H1 (cell line): Measurements from ENCODE around the gene KCNH6. TPM values are rescaled to one million over a fixed set of nuclear protein-coding genes. Genes with fewer than 3 reads are reported as not detected.

ENCODE experiments used
- CTCF ChIA-PET: fragments of 300-600 bp; sonication (Branson Sonifier 250); formaldehyde crosslinking; loops from one replicate; lab custom pipeline; 2021; ENCODE audit not compliant: partially characterized antibody; lab: Charles Lee
- POLR2A ChIA-PET: fragments of 300-600 bp; sonication (Branson Sonifier 250); formaldehyde crosslinking; loops from one replicate; lab custom pipeline; 2021; ENCODE audit warnings: inconsistent platforms; ENCODE audit not compliant: partially characterized antibody; lab: Charles Lee
- DNase-seq, 2 experiments: peaks; one replicate each; pipeline versions ENCODE4 v3.0.0 to v3.0.0-alpha.2; 2010 to 2022; ENCODE audit warnings: low spot score in 2 of 2, low read depth in 1 of 2, mixed read lengths in 1 of 2
- FAIRE-seq: peaks from 2 replicates; lab custom pipeline; 2011; peaks lifted over from hg19 to GRCh38; lab: Jason Lieb, UNC
- H2AFZ ChIP-seq: 2 replicates; pipeline ENCODE4 v1.8.1; 2012; ENCODE audit warnings: low read length, inconsistent platforms
- H2AK5ac ChIP-seq: 2 replicates; pipeline ENCODE4 v1.6.1; 2013; ENCODE audit warnings: low read depth, low read length
- H2BK120ac ChIP-seq: replicated peaks from 2 replicates; pipeline ENCODE3; 2013; ENCODE audit warnings: low read depth, low read length, inconsistent platforms
- H2BK12ac ChIP-seq: 2 replicates; pipeline ENCODE4 v1.6.1; 2013; ENCODE audit warnings: low read depth, low read length
- H2BK15ac ChIP-seq: 2 replicates; pipeline ENCODE4 v1.6.1; 2013; ENCODE audit warnings: low read length
- H2BK20ac ChIP-seq: 2 replicates; pipeline ENCODE4 v1.6.1; 2013; ENCODE audit warnings: low read length
- H2BK5ac ChIP-seq: 2 replicates; pipeline ENCODE4 v1.6.1; 2013; ENCODE audit warnings: low read depth, low read length
- H3K14ac ChIP-seq: 2 replicates; pipeline ENCODE4 v1.6.1; 2013; ENCODE audit warnings: inconsistent platforms; ENCODE audit not compliant: insufficient read length
- H3K18ac ChIP-seq: 2 replicates; pipeline ENCODE4 v1.6.1; 2013; ENCODE audit warnings: low read length; ENCODE audit errors: extremely low read depth
- H3K23ac ChIP-seq: 2 replicates; pipeline ENCODE4 v1.6.1; 2013; ENCODE audit warnings: inconsistent platforms; ENCODE audit not compliant: insufficient read length
- H3K23me2 ChIP-seq: 2 replicates; pipeline ENCODE4 v1.6.1; 2013; ENCODE audit warnings: low read depth, low read length
- H3K27ac ChIP-seq: 2 replicates; pipeline ENCODE4 v1.6.1; 2011; ENCODE audit warnings: low read depth, low read length, inconsistent platforms
- H3K27me3 ChIP-seq, 4 experiments: replicated peaks in 1 of 4; 1 replicate in 1 of 4; 2 replicates in 3 of 4; pipeline versions ENCODE4 v1.6.1 to v1.8.1; 2011 to 2013; ENCODE audit warnings: low read length in 3 of 4, mild to moderate bottlenecking in 3 of 4, inconsistent platforms in 2 of 4, mixed read lengths in 2 of 4, moderate library complexity in 1 of 4; ENCODE audit not compliant: control insufficient read depth in 3 of 4, insufficient read depth in 3 of 4; ENCODE audit errors: extremely low read depth in 1 of 4
- H3K36me3 ChIP-seq, 4 experiments: 2 replicates each; pipeline versions ENCODE4 v1.6.1 to v1.8.1; 2011 to 2013; ENCODE audit warnings: mild to moderate bottlenecking in 4 of 4, low read length in 3 of 4, moderate library complexity in 2 of 4, control low read depth in 1 of 4, inconsistent platforms in 1 of 4; ENCODE audit not compliant: insufficient read depth in 4 of 4, control insufficient read depth in 2 of 4
- H3K4ac ChIP-seq: replicated peaks from 2 replicates; pipeline ENCODE3; 2013; ENCODE audit warnings: low read length, low read depth, mixed read lengths, inconsistent platforms; ENCODE audit not compliant: insufficient read length
- H3K4me1 ChIP-seq, 4 experiments: replicated peaks in 1 of 4; 1 replicate in 1 of 4; 2 replicates in 3 of 4; pipeline versions ENCODE4 v1.6.1 to v1.8.1; 2011 to 2013; ENCODE audit warnings: low read length in 3 of 4, inconsistent platforms in 2 of 4, mixed read lengths in 1 of 4; ENCODE audit not compliant: insufficient read depth in 4 of 4, control insufficient read depth in 3 of 4
- H3K4me2 ChIP-seq, 2 experiments: 2 replicates each; pipeline versions ENCODE4 v1.6.1 to v1.8.1; 2011 to 2013; ENCODE audit warnings: low read depth in 2 of 2, low read length in 2 of 2, control low read depth in 1 of 2, inconsistent platforms in 1 of 2, mild to moderate bottlenecking in 1 of 2; ENCODE audit not compliant: insufficient read depth in 1 of 2
- H3K4me3 ChIP-seq, 4 experiments: fragments of 200-600, 300-600 bp in 1 of 4; sonication (generic), shearing (Covaris generic), sonication (Bioruptor Twin) in 1 of 4; 2 replicates each; pipeline versions ENCODE4 v1.5.1 to v1.8.1; 2011 to 2016; ENCODE audit warnings: low read length in 4 of 4, low read depth in 3 of 4, control low read depth in 2 of 4, inconsistent platforms in 2 of 4, mild to moderate bottlenecking in 2 of 4, mixed read lengths in 1 of 4, moderate library complexity in 1 of 4; ENCODE audit not compliant: insufficient read depth in 2 of 4; ENCODE audit errors: extremely low read depth in 1 of 4
- H3K56ac ChIP-seq: replicated peaks from 2 replicates; pipeline ENCODE3; 2013; ENCODE audit warnings: low read depth, mild to moderate bottlenecking, mixed read lengths, low read length, inconsistent platforms; ENCODE audit not compliant: insufficient read length
- H3K79me1 ChIP-seq: 2 replicates; pipeline ENCODE4 v1.6.1; 2013; ENCODE audit warnings: low read depth, low read length, control low read depth
- H3K79me2 ChIP-seq, 2 experiments: 2 replicates each; pipeline versions ENCODE4 v1.6.1 to v1.8.1; 2012 to 2013; ENCODE audit warnings: low read length in 2 of 2, mild to moderate bottlenecking in 2 of 2, inconsistent platforms in 1 of 2; ENCODE audit not compliant: insufficient read depth in 2 of 2, control insufficient read depth in 1 of 2
- H3K9ac ChIP-seq, 4 experiments: replicated peaks in 1 of 4; 1 replicate in 1 of 4; 2 replicates in 3 of 4; pipeline versions ENCODE4 v1.6.1 to v1.8.1; 2011 to 2013; ENCODE audit warnings: low read depth in 3 of 4, low read length in 3 of 4, control low read depth in 2 of 4, mild to moderate bottlenecking in 2 of 4, moderate library complexity in 2 of 4, inconsistent platforms in 1 of 4; ENCODE audit errors: extremely low read depth in 1 of 4
- H3K9me3 ChIP-seq, 2 experiments: 2 replicates each; pipeline versions ENCODE4 v1.6.1 to v1.8.1; 2012 to 2013; ENCODE audit warnings: mild to moderate bottlenecking in 2 of 2, moderate library complexity in 2 of 2, control low read depth in 1 of 2, inconsistent platforms in 1 of 2, low read depth in 1 of 2, low read length in 1 of 2, mixed read lengths in 1 of 2; ENCODE audit not compliant: insufficient read depth in 2 of 2
- H4K20me1 ChIP-seq, 2 experiments: replicated peaks in 1 of 2; 2 replicates each; pipeline versions ENCODE3 to v1.8.1; 2011 to 2013; ENCODE audit warnings: inconsistent platforms in 2 of 2, low read length in 2 of 2, mild to moderate bottlenecking in 1 of 2; ENCODE audit not compliant: insufficient read depth in 2 of 2, control insufficient read depth in 1 of 2
- H4K5ac ChIP-seq: 2 replicates; pipeline ENCODE4 v1.6.1; 2013; ENCODE audit warnings: low read length, low read depth, mixed read lengths, inconsistent platforms; ENCODE audit not compliant: insufficient read length
- H4K8ac ChIP-seq: 2 replicates; pipeline ENCODE4 v1.8.0; 2013; ENCODE audit warnings: mild to moderate bottlenecking, moderate library complexity, low read length, inconsistent platforms; ENCODE audit not compliant: insufficient read depth; ENCODE audit errors: extremely low read depth
- H4K91ac ChIP-seq: replicated peaks from 2 replicates; pipeline ENCODE3; 2013; ENCODE audit warnings: low read length, mixed read lengths, inconsistent platforms; ENCODE audit not compliant: insufficient read length
- EZH2 ChIP-seq: fragments of 200-600 bp; sonication (generic); IDR thresholded peaks from 2 replicates; pipeline ENCODE4 v1.7.1; 2012; ENCODE audit warnings: low read depth, mild to moderate bottlenecking, moderate library complexity, low read length, inconsistent platforms; ENCODE audit not compliant: severe bottlenecking
- SIN3A ChIP-seq, 2 experiments: IDR thresholded peaks in 1 of 2; conservative IDR thresholded peaks in 1 of 2; 2 replicates each; pipeline ENCODE4 v1.6.1; 2011 to 2012; ENCODE audit warnings: low read length in 2 of 2, improper control_type of control experiment in 1 of 2, low read depth in 1 of 2, mild to moderate bottlenecking in 1 of 2
- WGBS, 2 experiments: shearing (Covaris generic) in 1 of 2; methylation state at CpG; one replicate each; pipeline versions ENCODE4 v1.1.6 to v1.1.7; 2013 to 2015; ENCODE audit warnings: low lambda C conversion rate in 2 of 2, mixed read lengths in 2 of 2, inconsistent platforms in 1 of 2, low coverage in 1 of 2, missing lambda C conversion rate in 1 of 2; ENCODE audit not compliant: insufficient replicate concordance in 2 of 2, insufficient coverage in 1 of 2, insufficient read length in 1 of 2; ENCODE audit errors: extremely low coverage in 1 of 2, missing lambda C conversion rate in 1 of 2; 5-methylcytosine and 5-hydroxymethylcytosine counted together
- polyA plus RNA-seq, 7 experiments: library from polyadenylated mRNA; depleted of rRNA in 3 of 7; stranded (reverse) in 5 of 7; unstranded in 2 of 7; fragments of >200 nt in 5 of 7; fragments of 200-250 nt in 2 of 7; gene quantifications; 1 replicate in 5 of 7; 2 replicates in 1 of 7; 4 replicates in 1 of 7; pipeline versions ENCODE4 v1.2.1 to v1.2.3, GENCODE V29; 2011 to 2013; ENCODE audit warnings: missing spikeins in 2 of 7, mixed read lengths in 2 of 7
- total RNA-seq: library from RNA; stranded (reverse); fragmentation: NEBNext Ultra II Directional; extraction: Animal tissue kit (Norgen Biotek cat#: 25700); gene quantifications from 2 replicates; pipeline ENCODE4 v1.2.1, GENCODE V29; 2021

KCNH6 gene
- total and polyA plus RNA-seq, 2 of the 8 experiments (the other 6 are each of a cell fraction or from before 2014, with no cell fraction given) = 1.8 to 3.6 TPM

GRCh38 chr17:63546308-63547082 is 23.3 kb downstream of the KCNH6 start:
- Histone ChIP-seq H2BK120ac (no peak overlapping the region), H3K27ac (no peak overlapping the region), H3K4me2 (no peak overlapping the region), H2BK12ac (no peak overlapping the region), H3K4ac (no peak overlapping the region), H3K23me2 (peaks cover 9% of the 10 kb centered on the region; the same call in 1 of the 2 replicates), H3K36me3 (no peaks in the 10 kb centered on the region), H4K8ac (no peak overlapping the region), H2BK20ac (no peak overlapping the region), H3K79me2 (peaks cover 0 to 6% of the 10 kb centered on the region in 2 experiments; a peak in 2 of 4 replicates), H3K4me1 (peaks cover 0 to 9% (median 5%) of the 10 kb centered on the region in 4 experiments; a peak in 5 of 7 replicates), H3K4me3 (no peak overlapping the region), H4K91ac (no peak overlapping the region), H2AFZ (no peak overlapping the region), H3K9me3 (no peaks in the 10 kb centered on the region), H3K23ac (no peak overlapping the region), H4K20me1 (peaks cover 0 to 2% of the 10 kb centered on the region in 2 experiments), H4K5ac (no peak overlapping the region), H3K56ac (no peak overlapping the region), H2AK5ac (no peak overlapping the region), H3K9ac (no peak overlapping the region), H3K79me1 (no peaks in the 10 kb centered on the region), H3K27me3 (no peaks in the 10 kb centered on the region), H3K18ac (no peak overlapping the region), H3K14ac (no peak overlapping the region), H2BK15ac (no peak overlapping the region), H2BK5ac (no peak overlapping the region)
- ChIA-PET POLR2A (interaction anchor here (1.4 kb wide), 1 partner anchor 15 kb away, joined by 5 read pairs; no protein-coding TSS in a partner anchor), CTCF (interaction anchor here (0.8 to 1.4 kb wide), 6 partner anchors 9 to 100 kb away, joined by 3 to 5 read pairs (median 4); partner anchors contain the start of gene CYB561)
- no peak for DNase-seq
- TF ChIP-seq EZH2 = no peak
- no peak for TF ChIP-seq SIN3A (conservative IDR thresholded peaks at IDR 0.05 in 1 of 2, IDR thresholded peaks at IDR 0.05 in 1 of 2; ENCODE audit: low read depth in 1 of 2, low read length in 2 of 2)
- no peak for FAIRE-seq
- WGBS, 2 experiments = 84% methylated on average over 9 of the region's 9 CpGs; no CpG with 5 or more reads in 1 of the 2 experiments
